GM19463 (cell line): ENCODE measurements around the gene TNRC18.
"Not testable (repeated sequence)": the region's sequence is repeated elsewhere in the genome, so short reads cannot be mapped to it uniquely, and the experiment has no call there.

Source experiments
- ATAC-seq: cut with Tn5 transposase; IDR thresholded peaks from one replicate; pipeline ENCODE4 v1.9.1; 2021; ENCODE audit warnings: mild to moderate bottlenecking, moderate library complexity; ENCODE audit not compliant: unreplicated experiment

The TNRC18 gene

DNA sequence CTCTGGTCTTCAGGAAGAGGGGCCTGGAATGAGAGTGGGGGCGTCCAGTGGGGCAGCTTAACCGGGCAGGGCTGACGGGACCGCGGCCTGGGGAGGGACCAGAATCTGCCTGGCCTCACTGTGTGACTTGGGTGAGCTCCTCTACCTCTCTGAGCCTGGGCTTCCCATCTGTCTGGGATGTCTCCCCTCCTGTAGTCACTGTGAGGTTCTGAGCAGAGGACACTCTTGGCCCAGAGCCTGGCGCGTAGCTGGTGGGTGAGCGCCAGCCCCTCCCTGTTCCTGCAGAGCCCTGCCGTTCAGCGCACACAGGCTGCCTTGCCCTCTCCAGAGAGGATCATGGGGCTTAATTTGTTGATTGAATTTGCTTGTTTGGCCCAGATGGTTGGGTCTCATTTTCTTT is 148.1 kb downstream of the TNRC18 start:
- ATAC-seq: not testable (repeated sequence)

DNA sequence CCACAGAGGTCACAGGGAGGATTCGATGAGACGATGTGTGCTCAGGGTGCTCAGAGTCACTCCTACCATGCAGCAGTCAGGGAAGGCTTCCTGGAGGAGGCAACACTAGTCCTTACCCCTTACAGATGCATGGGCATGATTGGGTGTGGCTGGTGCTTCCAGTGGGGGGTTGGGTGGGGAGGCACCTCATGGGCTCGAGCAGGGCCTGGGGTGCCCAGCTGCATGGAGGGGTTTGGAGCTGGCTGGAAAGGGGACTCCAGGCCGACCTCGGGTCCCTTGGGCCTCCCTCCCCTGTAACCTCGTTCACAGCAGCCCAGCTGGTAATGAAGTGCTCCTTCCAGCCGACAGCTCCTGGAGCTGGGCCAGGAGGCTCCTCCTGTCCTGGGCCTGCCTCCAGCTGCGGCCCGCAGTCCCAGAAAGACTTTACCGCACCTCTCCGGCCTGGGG is 148.6 kb downstream of the TNRC18 start:
- not testable (repeated sequence) for ATAC-seq

DNA sequence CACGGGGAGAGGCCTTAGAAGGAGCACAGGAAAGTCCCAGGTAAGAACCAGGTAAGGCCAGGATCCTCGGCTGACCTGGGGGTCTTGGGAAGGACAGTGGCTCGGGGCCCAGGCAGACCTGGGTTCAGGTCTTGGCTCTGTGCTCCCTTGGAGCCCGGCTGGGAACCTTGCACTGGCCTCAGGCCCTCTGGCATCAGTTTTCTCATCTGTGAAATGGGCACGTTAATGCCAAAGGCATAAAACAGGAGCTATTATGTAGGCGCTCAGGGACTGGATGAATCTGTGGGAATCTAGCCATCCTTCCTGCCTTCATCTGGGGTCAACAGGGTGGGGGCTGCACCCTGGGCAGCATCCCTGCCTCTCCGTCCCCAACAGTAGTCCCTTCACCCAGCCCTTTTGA is 149.2 kb downstream of the TNRC18 start:
- no peak for ATAC-seq

DNA sequence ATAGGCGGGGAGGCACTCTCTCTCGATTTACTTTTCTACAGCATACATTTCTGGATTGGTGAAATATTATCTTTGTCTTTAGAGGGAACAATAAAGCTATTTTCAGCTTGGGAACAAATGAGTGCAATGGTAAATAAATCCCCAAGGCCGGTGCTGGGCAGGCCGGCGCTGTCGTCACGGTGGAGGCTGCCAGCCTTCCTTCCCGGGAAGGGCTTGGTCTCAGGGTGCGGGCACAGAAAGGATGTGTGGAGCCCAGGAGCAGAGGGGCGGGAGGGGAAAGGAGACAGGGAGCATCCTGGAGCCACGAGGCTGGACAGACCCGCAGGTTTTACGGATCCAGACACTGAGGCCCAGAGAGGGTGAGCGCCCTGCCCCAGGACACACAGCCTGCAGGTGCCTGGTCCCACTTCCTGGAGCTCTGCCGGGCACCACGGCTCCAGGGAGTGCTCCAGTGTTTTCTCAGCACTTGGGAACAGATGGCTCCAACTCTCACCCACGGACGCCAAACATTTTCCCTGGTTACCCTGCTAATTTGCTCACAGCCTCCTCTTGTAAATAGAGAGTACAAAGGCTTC is 149.7 kb downstream of the TNRC18 start:
- ATAC-seq: not testable (repeated sequence)

DNA sequence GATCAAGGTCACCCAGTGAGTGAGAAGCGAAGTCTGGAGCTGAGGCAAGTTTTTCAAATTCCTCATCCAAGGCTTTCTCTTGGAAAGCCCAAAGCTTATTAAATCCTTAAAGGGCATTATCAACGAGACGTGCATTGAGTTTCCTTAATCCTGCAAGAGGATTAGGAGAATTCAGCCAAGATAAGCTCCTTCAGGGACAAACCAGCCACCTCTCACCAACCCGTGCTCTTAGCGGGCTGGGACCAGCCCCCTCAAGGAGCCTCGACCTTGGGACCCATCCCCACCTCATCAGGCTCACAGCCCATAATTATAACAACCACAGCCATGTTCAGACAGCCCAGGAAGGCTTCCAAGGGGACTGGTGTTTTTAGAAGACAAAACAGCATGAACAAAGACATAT is 152.8 kb downstream of the TNRC18 start:
- no peak for ATAC-seq

DNA sequence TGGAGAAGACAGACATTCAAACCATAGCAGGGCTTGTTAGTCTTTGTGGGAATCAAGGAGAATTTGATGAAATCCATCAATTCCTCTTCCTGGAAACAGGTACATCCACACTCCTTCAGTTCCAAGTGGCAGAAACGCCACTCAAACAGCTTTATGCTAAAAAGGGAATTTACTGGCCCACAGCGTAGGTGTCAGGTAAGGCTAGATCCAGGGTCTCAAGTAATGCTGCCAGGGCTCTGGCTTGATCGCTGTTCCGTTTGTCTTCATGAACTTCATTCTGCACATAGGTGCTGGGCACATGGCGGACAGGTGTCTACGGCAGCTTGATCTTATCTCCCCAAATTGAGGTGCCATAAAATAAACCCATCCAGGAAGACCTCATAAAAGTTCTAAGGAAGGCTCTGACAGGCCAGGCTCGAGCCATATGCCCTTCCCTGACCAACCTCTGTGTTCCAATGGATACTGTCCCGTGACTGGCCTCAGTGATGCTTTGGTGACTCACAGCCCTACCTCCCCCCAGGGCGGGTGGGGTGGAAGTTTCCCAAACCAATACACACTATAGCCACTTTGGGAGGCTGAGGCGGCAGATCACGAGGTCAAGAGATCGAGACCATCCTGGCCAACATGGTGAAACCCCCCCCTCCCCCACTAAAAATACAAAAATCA is 153.5 kb downstream of the TNRC18 start:
- not testable (repeated sequence) for ATAC-seq

DNA sequence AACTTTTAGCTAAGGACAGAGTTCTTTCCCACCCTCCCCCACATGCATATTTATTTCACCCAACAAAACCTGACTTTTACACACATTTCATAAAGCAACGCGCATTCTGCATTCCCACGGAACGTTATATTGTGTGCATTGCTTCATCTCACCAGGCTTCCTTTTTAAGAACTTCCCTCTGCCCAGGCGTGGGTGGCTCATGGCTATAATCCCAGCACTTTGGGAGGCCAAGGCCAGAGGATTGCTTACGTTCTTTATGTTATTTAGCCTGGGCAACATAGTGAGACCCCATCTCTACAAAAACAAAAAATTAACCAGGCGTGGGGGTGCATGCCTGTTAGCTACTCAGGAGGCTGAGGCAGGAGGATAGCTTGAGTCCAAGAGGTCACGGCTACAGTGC is 155.8 kb downstream of the TNRC18 start:
- not testable (repeated sequence) for ATAC-seq

DNA sequence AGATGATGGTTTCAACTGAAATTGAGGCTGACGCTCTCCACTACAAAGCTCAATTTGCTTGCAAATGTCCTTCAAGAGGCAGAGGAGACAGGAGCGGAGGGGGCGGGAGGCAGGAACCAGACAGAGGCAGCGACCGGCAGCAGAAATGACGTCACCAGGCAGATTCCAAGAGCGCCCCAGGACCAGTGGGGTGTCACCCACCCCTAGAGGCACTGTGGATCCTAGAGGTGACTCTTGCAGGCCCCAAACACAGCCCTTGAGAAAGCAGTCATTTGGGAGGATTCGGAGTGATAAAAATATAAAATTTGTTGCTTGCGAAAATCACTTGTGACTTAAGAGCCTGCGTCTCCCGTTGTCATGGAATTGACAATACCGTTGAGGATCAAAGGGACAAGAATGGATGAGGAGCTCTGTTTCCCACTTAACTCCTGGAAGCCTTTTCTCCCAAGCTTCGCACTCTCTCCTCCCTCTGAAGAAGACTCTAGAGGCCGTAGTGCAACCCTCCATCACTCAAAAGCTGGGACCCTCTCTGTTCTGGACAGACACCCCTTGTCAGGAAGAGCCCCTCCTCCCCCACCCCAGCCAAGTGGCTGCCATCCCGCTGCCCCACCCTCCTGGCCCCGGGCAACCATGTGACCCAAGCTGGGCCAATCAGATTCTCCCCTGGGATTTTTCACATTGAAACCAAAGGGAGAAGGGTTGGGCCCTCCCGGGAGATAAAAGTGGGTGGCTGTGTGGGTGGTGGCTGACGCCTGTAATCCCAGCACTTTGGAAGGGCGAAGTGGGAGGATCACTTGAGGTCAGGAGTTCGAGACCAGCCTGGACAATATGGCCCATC is 157.2 kb downstream of the TNRC18 start:
- no peak for ATAC-seq

DNA sequence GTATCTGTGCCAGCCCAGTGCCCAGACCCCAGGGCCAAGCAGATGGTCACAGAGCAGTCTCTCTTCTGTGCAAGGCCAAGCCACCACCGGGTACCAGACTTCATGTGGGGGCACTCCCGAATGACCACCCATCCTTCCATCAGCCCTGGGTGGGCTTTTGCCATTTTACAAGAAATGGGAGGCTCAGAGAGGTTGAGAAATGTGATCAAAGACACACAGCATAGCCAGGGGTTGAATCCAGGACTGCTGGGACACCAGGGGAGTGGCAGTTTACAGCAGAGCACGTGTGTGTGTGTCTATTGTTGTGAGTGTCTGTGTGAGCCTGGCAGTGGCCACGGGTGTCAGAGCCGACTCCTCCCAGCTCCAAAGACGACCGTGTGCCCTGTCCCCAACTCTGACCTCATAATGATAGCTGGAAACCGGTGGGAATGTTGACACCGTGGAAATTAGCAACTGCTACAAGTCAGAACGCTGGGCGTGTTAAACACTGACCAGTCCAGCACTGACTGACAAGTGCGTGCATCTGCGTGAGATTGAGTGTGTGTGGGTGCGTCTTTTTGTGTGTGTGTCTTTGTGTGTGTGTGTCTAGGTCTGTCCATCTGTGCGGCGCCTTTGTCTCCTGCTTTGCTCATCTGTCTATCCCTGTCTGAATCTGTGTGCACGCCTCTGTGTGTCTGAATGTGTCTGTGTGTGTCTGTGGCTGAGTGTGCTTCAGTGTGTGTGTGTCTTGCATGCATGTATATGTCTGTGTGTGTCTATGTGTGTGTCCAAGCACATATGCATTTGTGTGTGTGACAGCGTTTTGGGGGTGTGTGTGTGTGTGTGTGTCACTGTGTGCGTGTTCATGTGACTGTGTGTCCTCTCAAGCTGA is 158.1 kb downstream of the TNRC18 start:
- ATAC-seq: no peak

DNA sequence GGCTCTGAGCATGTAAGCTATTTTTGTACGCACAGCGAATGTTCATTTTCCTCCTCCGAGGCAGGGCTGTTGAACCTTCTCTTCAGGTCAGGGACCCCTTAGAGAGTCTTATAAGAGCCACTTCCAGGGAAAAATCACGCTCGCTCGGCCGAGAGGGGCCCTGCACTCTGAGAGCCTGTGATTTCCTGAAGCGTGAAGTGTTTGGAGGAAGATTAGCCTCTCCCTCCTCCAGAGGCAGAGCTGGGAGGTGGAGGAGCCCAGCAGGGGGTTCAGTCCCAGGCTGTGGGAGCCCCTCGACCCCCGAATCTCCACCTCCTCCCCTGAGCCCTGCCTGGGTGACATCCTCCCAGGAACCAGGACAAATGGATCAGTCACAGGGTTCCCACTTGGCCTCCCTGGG is 160.6 kb downstream of the TNRC18 start:
- not testable (repeated sequence) for ATAC-seq

DNA sequence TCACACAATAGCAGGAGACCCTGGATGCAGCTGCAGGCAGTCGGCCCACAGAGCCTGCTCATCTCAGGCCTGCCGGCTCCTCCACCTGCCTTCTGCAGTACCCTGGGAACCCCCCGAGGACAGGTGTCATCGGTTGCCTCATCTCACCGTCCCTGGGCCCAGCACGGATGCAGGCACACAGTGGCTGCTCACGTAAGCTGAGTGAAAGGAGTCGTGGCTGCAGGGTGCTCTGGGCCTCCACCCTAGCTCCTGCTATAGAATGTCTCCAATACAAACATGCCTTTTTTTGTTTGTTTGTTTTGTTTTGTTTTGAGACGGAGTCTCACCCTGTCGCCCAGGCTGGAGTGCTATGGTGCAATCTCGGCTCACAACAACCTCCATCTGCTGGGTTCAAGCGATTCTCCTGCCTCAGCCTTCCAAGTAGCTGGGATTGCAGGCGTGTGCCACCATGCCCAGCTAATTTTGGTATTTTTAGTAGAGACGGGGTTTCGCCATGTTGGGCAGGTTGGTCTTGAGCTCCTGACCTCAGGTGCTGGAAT is 163.0 kb downstream of the TNRC18 start:
- ATAC-seq: not testable (repeated sequence)
